DOHH2 (cell line): ENCODE results near the gene MYO9A.

ENCODE experiments used
- H3F3A ChIP-seq: fragments of 200-600 bp; sonication (generic), shearing (Covaris generic); 2 replicates; pipeline ENCODE4 v1.6.0; 2016; ENCODE audit warnings: antibody characterized with exemption, mild to moderate bottlenecking; ENCODE audit not compliant: control insufficient read depth, insufficient read depth
- H3K27ac ChIP-seq: fragments of 200-600 bp; sonication (generic); 2 replicates; pipeline ENCODE4 v1.5.1; 2014; ENCODE audit warnings: low read depth, mild to moderate bottlenecking, low read length, moderate library complexity
- H3K27me3 ChIP-seq: fragments of 200-600 bp; sonication (generic); 2 replicates; pipeline ENCODE4 v1.6.1; 2014; ENCODE audit warnings: mild to moderate bottlenecking, low read length, mixed read lengths; ENCODE audit not compliant: control insufficient read depth
- H3K36me3 ChIP-seq: fragments of 200-600 bp; sonication (generic); 2 replicates; pipeline ENCODE4 v1.6.1; 2014; ENCODE audit warnings: mild to moderate bottlenecking, low read length, moderate library complexity, mixed read lengths; ENCODE audit not compliant: control insufficient read depth
- H3K4me1 ChIP-seq: fragments of 200-600 bp; sonication (generic); 2 replicates; pipeline ENCODE4 v1.6.1; 2014; ENCODE audit warnings: mild to moderate bottlenecking, low read length, mixed read lengths; ENCODE audit not compliant: control insufficient read depth
- H3K4me2 ChIP-seq: fragments of 200-600 bp; sonication (generic); 2 replicates; pipeline ENCODE4 v1.6.0; 2014; ENCODE audit warnings: mild to moderate bottlenecking, low read length, moderate library complexity
- H3K4me3 ChIP-seq: fragments of 200-600 bp; sonication (generic); 2 replicates; pipeline ENCODE4 v1.5.1; 2014; ENCODE audit warnings: mild to moderate bottlenecking, low read length, mixed read lengths
- H3K79me2 ChIP-seq: fragments of 200-600 bp; sonication (generic); 2 replicates; pipeline ENCODE4 v1.6.1; 2014; ENCODE audit warnings: mild to moderate bottlenecking, low read length, mixed read lengths; ENCODE audit not compliant: control insufficient read depth
- H3K9me2 ChIP-seq: fragments of 200-600 bp; sonication (generic); replicated peaks from 2 replicates; pipeline ENCODE4 v1.6.1; 2014; ENCODE audit warnings: mild to moderate bottlenecking, low read length, mixed read lengths; ENCODE audit not compliant: control insufficient read depth
- H3K9me3 ChIP-seq: fragments of 200-600 bp; sonication (generic); 2 replicates; pipeline ENCODE4 v1.6.1; 2014; ENCODE audit warnings: antibody characterized with exemption, low read length, mixed read lengths; ENCODE audit not compliant: control insufficient read depth, insufficient read depth
- H4K20me1 ChIP-seq: fragments of 200-600 bp; sonication (generic); 2 replicates; pipeline ENCODE4 v1.6.0; 2014; ENCODE audit warnings: low read depth, mild to moderate bottlenecking, antibody characterized with exemption, low read length, moderate library complexity; ENCODE audit not compliant: control insufficient read depth, insufficient read depth
- EZH2phosphoT487 ChIP-seq: fragments of 200-600 bp; sonication (generic); IDR thresholded peaks from 2 replicates; pipeline ENCODE4 v1.6.1; 2017; ENCODE audit warnings: borderline replicate concordance, mild to moderate bottlenecking, antibody characterized with exemption, low read length, moderate library complexity, mixed read lengths
- TF ChIP-seq, protein P1 (sequence below): fragments of 200-600 bp; sonication (generic); IDR thresholded peaks from one replicate; pipeline ENCODE4 v1.5.1; 2014; ENCODE audit warnings: antibody characterized with exemption, mild to moderate bottlenecking, low read depth, low read length; ENCODE audit not compliant: poor library complexity, severe bottlenecking

MYO9A gene

DNA sequence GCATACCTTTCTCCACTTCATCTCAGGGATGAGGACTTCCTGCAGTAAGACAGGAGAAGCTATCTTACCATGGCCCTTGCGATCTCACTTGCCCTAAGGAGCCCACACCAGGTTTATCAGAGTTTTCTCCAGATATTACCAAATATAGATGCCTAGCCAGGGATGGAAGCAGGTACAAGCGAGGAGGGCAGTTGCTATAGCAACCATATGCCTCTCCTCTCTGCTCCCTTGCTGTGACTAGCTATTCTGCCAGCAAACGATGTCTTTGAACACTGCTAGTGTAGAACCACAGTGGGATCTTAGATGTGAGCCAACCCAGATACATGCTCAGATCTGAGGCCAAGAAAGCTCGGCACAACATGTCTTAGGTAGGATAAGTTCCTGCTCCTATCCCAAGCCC lies 45.8 kb upstream of the MYO9A start:
- H3K27ac ChIP-seq = no peak overlapping the region
- H3K4me3 ChIP-seq = no peak overlapping the region
- no peaks in the 10 kb centered on the region for H3K9me2 ChIP-seq
- H4K20me1 ChIP-seq = no peaks in the 10 kb centered on the region
- TF ChIP-seq, protein P1, sequence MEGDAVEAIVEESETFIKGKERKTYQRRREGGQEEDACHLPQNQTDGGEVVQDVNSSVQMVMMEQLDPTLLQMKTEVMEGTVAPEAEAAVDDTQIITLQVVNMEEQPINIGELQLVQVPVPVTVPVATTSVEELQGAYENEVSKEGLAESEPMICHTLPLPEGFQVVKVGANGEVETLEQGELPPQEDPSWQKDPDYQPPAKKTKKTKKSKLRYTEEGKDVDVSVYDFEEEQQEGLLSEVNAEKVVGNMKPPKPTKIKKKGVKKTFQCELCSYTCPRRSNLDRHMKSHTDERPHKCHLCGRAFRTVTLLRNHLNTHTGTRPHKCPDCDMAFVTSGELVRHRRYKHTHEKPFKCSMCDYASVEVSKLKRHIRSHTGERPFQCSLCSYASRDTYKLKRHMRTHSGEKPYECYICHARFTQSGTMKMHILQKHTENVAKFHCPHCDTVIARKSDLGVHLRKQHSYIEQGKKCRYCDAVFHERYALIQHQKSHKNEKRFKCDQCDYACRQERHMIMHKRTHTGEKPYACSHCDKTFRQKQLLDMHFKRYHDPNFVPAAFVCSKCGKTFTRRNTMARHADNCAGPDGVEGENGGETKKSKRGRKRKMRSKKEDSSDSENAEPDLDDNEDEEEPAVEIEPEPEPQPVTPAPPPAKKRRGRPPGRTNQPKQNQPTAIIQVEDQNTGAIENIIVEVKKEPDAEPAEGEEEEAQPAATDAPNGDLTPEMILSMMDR = no peak
- TF ChIP-seq EZH2phosphoT487 = no peak
- H3K79me2 ChIP-seq = no peaks in the 10 kb centered on the region
- H3F3A ChIP-seq = no peaks in the 10 kb centered on the region
- no peak overlapping the region for H3K4me2 ChIP-seq
- H3K27me3 ChIP-seq = peaks cover 8% of the 10 kb centered on the region
- H3K4me1 ChIP-seq = no peaks in the 10 kb centered on the region
- no peaks in the 10 kb centered on the region for H3K36me3 ChIP-seq
- no peaks in the 10 kb centered on the region for H3K9me3 ChIP-seq

DNA sequence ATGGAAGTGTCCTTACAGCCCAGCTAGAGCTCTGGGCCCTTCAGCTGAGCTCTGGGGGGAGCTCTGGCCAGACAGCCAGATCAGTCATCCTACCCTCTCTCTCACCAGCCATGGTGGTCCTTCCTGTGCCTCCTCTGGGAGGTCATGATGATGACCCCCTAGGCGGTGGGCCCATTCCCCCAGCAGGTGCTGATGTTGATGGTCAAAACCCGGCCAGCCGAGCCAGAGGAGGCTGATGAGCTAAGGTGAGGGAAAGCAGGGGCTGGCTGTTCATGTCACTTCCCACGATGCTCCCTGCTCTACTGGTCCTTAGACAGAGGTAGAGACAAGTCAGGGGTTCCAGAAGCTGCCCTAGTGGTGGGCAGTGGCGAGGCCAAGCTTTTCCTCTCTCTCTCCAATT lies 44.6 kb upstream of the MYO9A start:
- Histone ChIP-seq H3K79me2 (no peaks in the 10 kb centered on the region), H3K4me2 (no peak overlapping the region), H3K4me1 (no peaks in the 10 kb centered on the region), H3K9me2 (no peaks in the 10 kb centered on the region), H3K27me3 (peaks cover 5% of the 10 kb centered on the region), H3K27ac (no peak overlapping the region), H3K36me3 (no peaks in the 10 kb centered on the region), H4K20me1 (no peaks in the 10 kb centered on the region), H3K4me3 (no peak overlapping the region), H3F3A (no peaks in the 10 kb centered on the region), H3K9me3 (no peaks in the 10 kb centered on the region)
- TF ChIP-seq, protein P1 = no peak
- TF ChIP-seq EZH2phosphoT487 = no peak

DNA sequence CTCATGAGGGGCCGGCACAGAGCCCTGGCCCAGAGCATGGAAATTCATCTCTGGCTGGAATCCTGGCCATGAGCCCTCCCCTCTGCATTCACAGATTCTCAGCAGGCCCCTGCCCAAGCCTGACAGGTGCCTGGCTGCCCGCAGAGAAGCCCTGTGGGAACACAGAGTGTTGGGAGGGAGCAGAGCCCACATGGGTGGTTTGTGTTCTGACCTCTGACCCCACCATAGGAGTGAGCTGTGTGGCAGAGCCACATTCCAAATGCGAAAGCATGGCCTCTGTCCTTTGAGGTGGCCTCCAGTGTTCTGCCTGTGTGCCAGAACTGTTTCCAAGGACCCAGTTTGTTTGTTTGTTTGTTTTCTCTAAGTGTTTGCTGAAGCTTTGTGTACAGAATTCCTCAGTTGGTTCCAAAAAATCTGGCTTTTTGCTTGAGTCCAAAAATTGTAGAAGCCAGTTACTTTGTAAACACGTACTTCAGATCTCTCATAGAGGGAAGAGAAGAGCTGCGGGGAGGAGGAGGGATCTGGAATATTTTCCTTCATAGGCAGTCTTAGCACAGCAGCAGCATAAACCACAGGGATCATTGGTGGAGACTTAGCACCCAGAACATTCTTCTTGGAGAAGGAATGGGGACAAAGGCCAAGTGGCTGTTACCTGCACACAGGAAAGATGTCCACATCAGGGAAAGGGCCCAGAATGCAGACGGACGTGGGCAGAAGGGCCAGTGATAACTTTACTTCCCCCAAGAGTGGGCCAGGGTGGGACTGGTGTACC lies 43.6 kb upstream of the MYO9A start:
- no peak overlapping the region for H3K27ac ChIP-seq
- H3K9me2 ChIP-seq = no peaks in the 10 kb centered on the region
- H3K79me2 ChIP-seq = no peaks in the 10 kb centered on the region
- H3K9me3 ChIP-seq = no peaks in the 10 kb centered on the region
- no peaks in the 10 kb centered on the region; the same call in 1 of the 2 replicates for H3K27me3 ChIP-seq
- TF ChIP-seq EZH2phosphoT487 = no peak
- TF ChIP-seq, protein P1 = no peak
- H3K4me2 ChIP-seq = no peak overlapping the region
- H3K36me3 ChIP-seq = no peaks in the 10 kb centered on the region
- no peak overlapping the region for H3K4me3 ChIP-seq
- no peaks in the 10 kb centered on the region for H3F3A ChIP-seq
- no peaks in the 10 kb centered on the region for H3K4me1 ChIP-seq
- H4K20me1 ChIP-seq = no peaks in the 10 kb centered on the region
